ENCODE results near the gene STRN4.

GRCh38 chr19:46761418-46761831 is 15.2 kb upstream of the STRN4 start:
- TF ChIP-seq POLR2A (IDR thresholded peaks at IDR 0.05) (no peak), CTCF (IDR thresholded peaks at IDR 0.05) (no peak)
